DMS153 treated with DMSO at 0.1 percent for 48 hours (cell line): ENCODE measurements around the gene SERPINA1.
"Not testable (repeated sequence)": the region's sequence is repeated elsewhere in the genome, so short reads cannot be mapped to it uniquely, and the experiment has no call there.

Experiments
- DNase-seq: peaks from one replicate; lab custom pipeline; 2025; ENCODE audit not compliant: unreplicated experiment; lab: John Stamatoyannopoulos, UW

SERPINA1 gene

GRCh38 chr14:94372021-94372605 is 16.3 kb downstream of the SERPINA1 start:
- DNase-seq = no peak

GRCh38 chr14:94370524-94370910 is 17.9 kb downstream of the SERPINA1 start:
- no peak for DNase-seq

- DNase-seq = not testable (repeated sequence)
Measured at GRCh38 chr14:94369766-94370523, 18.5 kb downstream of the SERPINA1 start.

DNA sequence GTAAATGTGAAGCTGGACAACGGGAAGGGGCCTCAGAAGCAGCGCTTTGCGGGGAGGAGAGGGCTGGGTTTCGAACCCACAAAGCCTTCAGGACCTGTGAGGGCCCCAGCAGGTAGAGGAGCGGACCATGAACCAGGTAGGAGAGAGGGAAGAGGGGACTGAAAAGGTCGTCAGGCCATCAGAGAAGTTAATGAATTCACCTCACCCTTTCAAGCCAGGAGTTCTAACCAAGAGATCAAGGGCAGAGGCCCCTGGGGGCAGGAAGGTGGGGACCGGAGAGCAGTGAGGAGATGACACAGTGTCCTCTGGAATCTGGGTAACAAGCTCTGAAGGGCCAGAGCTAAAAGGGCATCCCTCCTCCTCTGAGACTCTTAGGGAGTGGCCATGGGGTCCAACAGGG is 19.4 kb downstream of the SERPINA1 start:
- no peak for DNase-seq

DNA sequence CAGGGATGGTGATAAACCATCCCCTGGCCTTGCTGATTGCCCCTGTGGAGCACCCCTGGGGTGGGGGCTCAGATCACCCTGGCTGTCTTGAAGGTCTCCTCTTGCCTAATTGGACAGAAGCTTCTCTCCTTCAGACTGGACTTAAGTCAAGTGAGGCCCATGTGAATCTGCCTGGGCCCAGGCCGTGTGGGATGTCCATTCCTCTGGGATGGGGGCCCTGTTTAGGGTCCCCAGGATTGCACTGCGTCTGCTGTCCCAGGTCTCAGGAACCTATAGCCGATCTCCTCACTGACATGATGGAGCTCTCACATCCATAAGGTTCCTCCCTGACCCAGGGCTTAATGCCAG is 20.2 kb downstream of the SERPINA1 start:
- DNase-seq = no peak

- DNase-seq = no peak
Measured at GRCh38 chr14:94367347-94368242, 20.8 kb downstream of the SERPINA1 start.

DNA sequence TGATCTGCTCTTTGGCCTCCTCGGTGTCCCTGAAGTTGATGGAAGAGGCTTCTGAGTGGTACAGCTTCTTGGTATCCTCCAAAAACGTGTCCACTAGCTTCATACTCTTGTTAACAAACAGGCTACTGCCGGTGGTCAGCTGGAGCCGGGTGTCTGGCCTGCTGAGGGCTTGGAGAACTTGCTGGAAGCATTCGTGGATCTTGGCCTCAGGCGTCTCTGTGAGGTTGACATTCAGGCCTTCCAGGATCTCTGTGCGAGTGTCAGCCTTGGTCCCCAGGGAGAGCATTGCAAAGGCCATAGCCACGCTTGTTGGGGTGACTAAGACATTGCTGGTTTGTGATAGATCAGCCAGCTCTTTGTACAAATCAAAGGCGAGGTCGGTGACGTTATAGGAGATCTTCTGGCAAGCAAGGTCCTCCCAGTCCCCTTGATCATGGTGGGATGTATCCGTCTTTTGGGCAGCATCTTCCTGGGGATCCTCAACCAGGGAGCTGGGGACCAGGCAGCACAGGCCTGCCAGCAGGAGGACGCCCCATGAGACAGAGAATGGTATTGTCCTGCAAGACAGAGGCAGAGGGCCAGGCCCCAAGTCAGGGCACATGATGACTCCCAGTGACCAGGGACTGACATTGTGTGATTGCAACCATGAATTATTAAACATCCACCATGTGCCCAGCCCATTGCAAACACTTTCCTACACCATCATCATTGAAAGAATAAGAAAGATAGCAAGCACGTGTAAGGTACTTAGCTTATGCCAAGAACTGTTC is 22.1 kb downstream of the SERPINA1 start, which contains the start of gene SERPINA2:
TSS of gene SERPINA2 (minus strand) at position 553 of the 770 bp plus-strand sequence.
- no peak for DNase-seq

DNA sequence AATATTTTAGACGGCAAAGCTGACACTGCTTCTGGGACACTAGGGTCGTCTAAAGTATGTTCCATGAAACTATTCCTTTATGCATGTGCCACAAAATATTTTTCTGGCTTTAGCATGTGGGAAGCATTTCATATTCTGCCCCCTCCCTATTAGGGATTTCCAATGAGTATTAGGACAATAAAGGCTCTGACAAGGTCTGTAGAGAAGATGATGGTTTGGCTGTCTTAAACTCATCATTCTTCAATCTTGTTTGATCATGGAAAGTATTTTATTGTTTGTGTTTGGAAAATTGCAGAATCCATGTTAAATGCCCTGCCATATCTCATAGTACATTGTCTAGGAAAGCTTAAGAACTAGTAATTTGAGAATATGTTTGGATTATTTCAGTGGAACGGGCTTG is 22.8 kb downstream of the SERPINA1 start:
- no peak for DNase-seq

GRCh38 chr14:94364964-94365363 is 23.4 kb downstream of the SERPINA1 start:
- DNase-seq = no peak

DNA sequence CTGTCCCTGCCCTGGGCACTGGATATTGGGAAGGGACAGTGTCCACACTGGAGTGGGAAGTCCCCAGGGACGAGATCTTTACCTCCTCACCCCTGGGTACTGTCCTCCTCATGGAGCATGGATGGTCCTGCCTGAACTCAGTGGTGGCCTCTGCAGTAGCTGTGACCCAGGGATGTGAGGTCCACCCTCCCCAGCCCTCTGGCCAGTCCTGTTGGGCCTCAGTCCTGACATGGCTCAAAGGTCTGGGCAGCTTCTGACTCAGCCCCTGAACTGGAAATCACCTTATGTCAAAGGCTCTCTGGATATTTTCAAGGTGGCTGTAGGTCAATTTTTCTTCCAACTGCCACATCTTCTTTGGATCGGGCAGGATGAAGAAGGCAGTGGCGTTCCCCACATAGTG is 24.4 kb downstream of the SERPINA1 start:
- no peak for DNase-seq

- DNase-seq = no peak
Measured at GRCh38 chr14:94363151-94363624, 25.2 kb downstream of the SERPINA1 start.

- no peak for DNase-seq
Measured at GRCh38 chr14:94362614-94363133, 25.7 kb downstream of the SERPINA1 start.

GRCh38 chr14:94361682-94362081 is 26.7 kb downstream of the SERPINA1 start:
- no peak for DNase-seq

- no peak for DNase-seq
Measured at GRCh38 chr14:94360945-94361565, 27.3 kb downstream of the SERPINA1 start.

- DNase-seq = no peak
Measured at GRCh38 chr14:94357166-94357565, 31.2 kb downstream of the SERPINA1 start.

GRCh38 chr14:94356379-94357056 is 31.9 kb downstream of the SERPINA1 start:
- no peak for DNase-seq

- no peak for DNase-seq
Measured at GRCh38 chr14:94355191-94355794, 33.1 kb downstream of the SERPINA1 start.

DNA sequence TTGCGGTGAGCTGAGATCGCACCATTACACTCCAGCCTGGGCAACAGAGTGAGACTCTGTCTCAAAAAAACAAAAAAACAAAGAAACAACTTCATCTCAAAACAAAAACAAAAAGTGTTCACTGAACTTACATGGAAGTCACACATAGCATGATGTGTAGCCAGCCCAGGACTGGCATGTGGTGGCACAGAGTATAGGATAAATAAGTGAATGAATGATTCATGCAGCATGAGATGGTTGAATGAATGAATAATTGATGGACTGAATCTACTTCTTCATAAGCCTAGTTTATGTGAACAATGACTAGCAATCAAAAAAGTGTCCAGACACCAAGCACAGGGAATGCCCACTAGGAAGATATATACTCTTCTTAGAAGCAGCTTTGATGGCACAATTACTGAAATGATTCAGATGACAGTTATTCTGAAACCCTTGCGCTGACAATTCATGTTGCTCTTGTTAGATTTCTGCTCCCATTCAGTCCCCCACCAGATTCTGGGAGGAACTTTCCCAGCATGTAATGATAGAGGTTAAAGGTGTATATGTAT is 33.7 kb downstream of the SERPINA1 start:
- no peak for DNase-seq

DNA sequence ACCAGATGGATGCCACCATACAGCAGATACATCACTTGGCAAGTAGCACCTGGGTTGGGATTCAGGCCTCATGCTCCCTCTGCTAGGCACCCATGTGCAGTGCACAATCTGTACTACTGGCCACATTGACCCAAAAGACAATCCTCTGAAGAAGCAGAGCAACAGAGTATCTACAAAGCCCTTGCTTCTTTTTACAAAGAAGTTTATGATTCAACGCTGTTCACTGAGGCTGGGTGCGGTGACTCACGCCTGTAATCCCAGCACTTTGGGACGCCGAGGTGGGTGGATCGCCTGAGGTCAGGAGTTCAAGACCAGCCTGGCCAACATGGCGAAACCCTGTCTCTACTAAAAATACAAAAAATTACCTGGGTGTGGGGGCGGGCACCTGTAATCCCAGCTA is 34.2 kb downstream of the SERPINA1 start:
- DNase-seq = not testable (repeated sequence)
